Measurements from ENCODE around the gene WNT3A. TPM values are rescaled to one million over a fixed set of nuclear protein-coding genes. Genes with fewer than 3 reads are reported as not detected.

Gene WNT3A
- polyA plus RNA-seq, 1 experiment, result not detected

- POLR2A ChIA-PET, result no interaction called here
- Histone ChIP-seq H3K9me3 (ENCODE audit: control insufficient read depth, insufficient read depth, low read length) (0 out of 2 replicates have a peak, but pooled peaks cover 3% of the 10 kb centered on the region), H3K4me3 (ENCODE audit: low read depth, low read length) (no peak overlapping the region), H3K27me3 (ENCODE audit: control insufficient read depth, insufficient read depth, low read length) (peaks cover 5% of the 10 kb centered on the region), H3K27ac (ENCODE audit: low read depth, low read length) (no peak overlapping the region)
- no peak for DNase-seq (ENCODE audit: low read depth, low spot score)
- CTCF ChIA-PET, result no interaction called here
- TF ChIP-seq CTCF (IDR thresholded peaks at IDR 0.05; ENCODE audit: low read depth, low read length), result no peak
Measured at GRCh38 chr1:228031276-228031995, 24.6 kb downstream of the WNT3A start.

- H3K4me3 ChIP-seq (ENCODE audit: low read depth, low read length), result no peak overlapping the region
- H3K27me3 ChIP-seq (ENCODE audit: control insufficient read depth, insufficient read depth, low read length), result peaks cover 11% of the 10 kb centered on the region
- CTCF ChIA-PET, result no interaction called here
- DNase-seq (ENCODE audit: low read depth, low spot score), result no peak
- no peak for TF ChIP-seq CTCF (IDR thresholded peaks at IDR 0.05; ENCODE audit: low read depth, low read length)
- POLR2A ChIA-PET, result no interaction called here
- H3K9me3 ChIP-seq (ENCODE audit: control insufficient read depth, insufficient read depth, low read length), result 0 out of 2 replicates have a peak, but pooled peaks cover 3% of the 10 kb centered on the region
- H3K27ac ChIP-seq (ENCODE audit: low read depth, low read length), result no peak overlapping the region
Measured at GRCh38 chr1:228032041-228032440, 25.2 kb downstream of the WNT3A start.

GRCh38 chr1:228033376-228033775 is 26.6 kb downstream of the WNT3A start:
- 0 out of 2 replicates have a peak, but pooled peaks cover 3% of the 10 kb centered on the region for H3K9me3 ChIP-seq (ENCODE audit: control insufficient read depth, insufficient read depth, low read length)
- DNase-seq (ENCODE audit: low read depth, low spot score), result no peak
- ChIA-PET POLR2A (no interaction called here), CTCF (no interaction called here)
- peaks cover 20% of the 10 kb centered on the region for H3K27me3 ChIP-seq (ENCODE audit: control insufficient read depth, insufficient read depth, low read length)
- TF ChIP-seq CTCF (IDR thresholded peaks at IDR 0.05; ENCODE audit: low read depth, low read length), result no peak
- H3K27ac ChIP-seq (ENCODE audit: low read depth, low read length), result no peak overlapping the region
- no peak overlapping the region for H3K4me3 ChIP-seq (ENCODE audit: low read depth, low read length)

DNA sequence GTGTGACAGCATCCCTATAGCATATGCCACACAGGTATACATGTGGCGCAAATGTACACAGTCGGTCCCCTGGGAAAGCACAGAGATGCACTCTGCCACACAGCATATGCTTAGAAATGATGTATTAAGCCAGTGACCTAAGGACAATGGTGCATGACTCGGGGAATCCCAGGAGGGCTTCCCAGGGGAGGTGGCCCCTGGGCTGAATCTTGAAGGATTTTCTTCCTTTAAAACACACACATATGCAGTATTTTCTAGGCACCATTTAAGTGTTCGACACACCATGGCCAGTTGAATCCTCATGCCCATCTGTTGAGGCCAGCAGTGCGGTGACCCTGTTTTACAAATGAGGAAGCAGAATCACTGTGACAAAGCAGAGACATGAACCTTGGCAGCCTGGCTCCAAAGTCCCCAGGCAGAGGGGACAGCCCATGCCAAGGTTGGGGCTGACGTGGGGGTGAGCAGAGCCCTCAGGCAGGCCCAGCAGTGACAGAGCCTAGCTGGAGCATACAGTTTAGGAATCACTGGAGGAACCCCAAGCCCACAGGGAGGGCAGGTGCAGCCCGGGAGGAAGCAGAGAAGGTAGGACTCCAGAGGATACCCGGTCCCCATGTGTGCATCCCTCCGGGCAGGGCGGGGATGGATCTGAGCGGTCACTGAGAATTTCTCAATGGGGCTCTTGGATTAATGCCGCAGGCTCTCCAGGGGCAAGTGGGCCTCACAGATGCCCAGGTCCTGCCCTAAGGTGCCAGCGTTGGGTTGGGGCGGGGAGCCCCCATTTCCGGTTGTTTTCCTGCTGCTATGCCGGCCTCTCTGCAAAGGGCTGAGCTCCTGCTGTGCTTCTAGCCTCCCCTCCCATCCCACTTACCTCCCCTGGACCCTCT is 28.4 kb downstream of the WNT3A start:
- ChIA-PET CTCF (no interaction called here), POLR2A (no interaction called here)
- Histone ChIP-seq H3K27ac (ENCODE audit: low read depth, low read length) (no peak overlapping the region), H3K27me3 (ENCODE audit: control insufficient read depth, insufficient read depth, low read length) (peaks cover 36% of the 10 kb centered on the region), H3K9me3 (ENCODE audit: control insufficient read depth, insufficient read depth, low read length) (0 out of 2 replicates have a peak, but pooled peaks cover 3% of the 10 kb centered on the region), H3K4me3 (ENCODE audit: low read depth, low read length) (no peak overlapping the region)
- no peak for TF ChIP-seq CTCF (IDR thresholded peaks at IDR 0.05; ENCODE audit: low read depth, low read length)
- no peak for DNase-seq (ENCODE audit: low read depth, low spot score)

GRCh38 chr1:228035844-228036243 is 29.0 kb downstream of the WNT3A start:
- H3K27me3 ChIP-seq (ENCODE audit: control insufficient read depth, insufficient read depth, low read length), result peaks cover 36% of the 10 kb centered on the region
- POLR2A ChIA-PET, result no interaction called here
- no peak for TF ChIP-seq CTCF (IDR thresholded peaks at IDR 0.05; ENCODE audit: low read depth, low read length)
- H3K4me3 ChIP-seq (ENCODE audit: low read depth, low read length), result no peak overlapping the region
- DNase-seq (ENCODE audit: low read depth, low spot score), result no peak
- CTCF ChIA-PET, result no interaction called here
- no peak overlapping the region for H3K27ac ChIP-seq (ENCODE audit: low read depth, low read length)
- 0 out of 2 replicates have a peak, but pooled peaks cover 3% of the 10 kb centered on the region for H3K9me3 ChIP-seq (ENCODE audit: control insufficient read depth, insufficient read depth, low read length)

All from AG04450 (cell line).